HG02870 (cell line): Measurements from ENCODE around the gene BICDL2.

Experiments used
- ATAC-seq: cut with Tn5 transposase; IDR thresholded peaks from one replicate; pipeline ENCODE4 v1.9.1; 2021; ENCODE audit warnings: mild to moderate bottlenecking, moderate library complexity; ENCODE audit not compliant: unreplicated experiment

Gene BICDL2

GRCh38 chr16:3049921-3050481 lies 13.3 kb upstream of the BICDL2 start:
- ATAC-seq, result no peak

- no peak for ATAC-seq
These were observed 10.6 kb upstream of the BICDL2 start for GRCh38 chr16:3047387-3047720.

- no peak for ATAC-seq
These were observed 10.1 kb upstream of the BICDL2 start for GRCh38 chr16:3046641-3047386.

- no peak for ATAC-seq
These were observed 9.3 kb upstream of the BICDL2 start, which contains the start of gene MMP25 for GRCh38 chr16:3045758-3046640. Gene MMP25 (plus strand): TSS chr16:3046561. CDS start chr16:3046918, 357 bp downstream.

GRCh38 chr16:3044708-3045107 lies 8.0 kb upstream of the BICDL2 start:
- no peak for ATAC-seq

- ATAC-seq, result no peak
These were observed 5.6 kb upstream of the BICDL2 start for GRCh38 chr16:3042376-3042775.

- no peak for ATAC-seq
These were observed 2.2 kb upstream of the BICDL2 start for GRCh38 chr16:3038896-3039295.

- ATAC-seq, result no peak
These were observed 1.5 kb upstream of the BICDL2 start for GRCh38 chr16:3038256-3038655.

- no peak for ATAC-seq
These were observed 595 bp downstream of the BICDL2 start for GRCh38 chr16:3035972-3036725.

- no peak for ATAC-seq
These were observed 1.3 kb downstream of the BICDL2 start for GRCh38 chr16:3035289-3035971.

GRCh38 chr16:3032624-3033023 lies 4.1 kb downstream of the BICDL2 start:
- ATAC-seq, result no peak

GRCh38 chr16:3030222-3031212 lies 6.2 kb downstream of the BICDL2 start:
- no peak for ATAC-seq

GRCh38 chr16:3029491-3030221 lies 7.1 kb downstream of the BICDL2 start:
- no peak for ATAC-seq

- no peak for ATAC-seq
These were observed 7.9 kb downstream of the BICDL2 start for GRCh38 chr16:3028716-3029319.

- no peak for ATAC-seq
These were observed 8.6 kb downstream of the BICDL2 start for GRCh38 chr16:3027983-3028715.

GRCh38 chr16:3027489-3027795 lies 9.3 kb downstream of the BICDL2 start:
- no peak for ATAC-seq

GRCh38 chr16:3026609-3027488 lies 9.9 kb downstream of the BICDL2 start:
- no peak for ATAC-seq
